Prostate gland (tissue), 2 donors: ENCODE data around the gene JARID2.

Experiments
- CTCF ChIP-seq, 4 experiments: fragments of 200-600 bp in 2 of 4; fragments of 450-650 bp in 2 of 4; sonication (generic) in 2 of 4; IDR thresholded peaks; 1 replicate in 3 of 4; 2 replicates in 1 of 4; pipeline ENCODE4 v1.5.1; 2016 to 2019; ENCODE audit warnings: antibody characterized with exemption in 4 of 4, mild to moderate bottlenecking in 2 of 4, moderate library complexity in 2 of 4
- POLR2A ChIP-seq: fragments of 450-650 bp; IDR thresholded peaks from one replicate; pipeline ENCODE4 v1.6.1; 2016; ENCODE audit warnings: antibody characterized with exemption, mild to moderate bottlenecking
- POLR2AphosphoS5 ChIP-seq: sonication (generic); formaldehyde crosslinking; IDR thresholded peaks from one replicate; pipeline ENCODE4 v1.6.1; 2017; ENCODE audit warnings: antibody characterized with exemption

GRCh38 chr6:15272562-15272961 is 26.7 kb downstream of the JARID2 start:
- TF ChIP-seq CTCF (IDR thresholded peaks at IDR 0.05) (no peak), POLR2A (no peak), POLR2AphosphoS5 (no peak)
